GM18867 (cell line): ENCODE measurements around the gene MYL10.
"Not testable (repeated sequence)": the region's sequence is repeated elsewhere in the genome, so short reads cannot be mapped to it uniquely, and the experiment has no call there.

Experiments used
- ATAC-seq: cut with Tn5 transposase; IDR thresholded peaks from one replicate; pipeline ENCODE4 v1.9.1; 2021; ENCODE audit warnings: mild to moderate bottlenecking, moderate library complexity; ENCODE audit not compliant: unreplicated experiment

The MYL10 gene

DNA sequence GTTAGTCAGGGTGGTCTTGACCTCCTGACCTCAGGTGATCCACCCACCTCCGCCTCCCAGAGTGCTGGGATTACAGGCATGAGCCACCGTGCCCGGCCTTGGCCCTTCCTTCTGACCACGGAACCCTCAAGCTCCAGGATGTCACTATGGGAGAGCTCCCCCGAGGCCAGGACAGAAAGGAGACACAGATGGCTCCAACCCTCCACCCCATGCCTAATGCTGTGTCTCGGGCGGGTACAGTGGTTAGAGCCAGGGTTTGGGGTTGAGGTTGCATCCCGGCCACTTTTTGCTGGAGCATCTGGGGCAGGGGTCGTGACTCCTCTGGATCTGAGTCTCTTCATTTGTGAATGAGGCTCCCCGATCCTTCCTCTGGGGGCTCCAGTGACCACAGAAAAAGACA lies 8.1 kb downstream of the MYL10 start:
- no peak for ATAC-seq

DNA sequence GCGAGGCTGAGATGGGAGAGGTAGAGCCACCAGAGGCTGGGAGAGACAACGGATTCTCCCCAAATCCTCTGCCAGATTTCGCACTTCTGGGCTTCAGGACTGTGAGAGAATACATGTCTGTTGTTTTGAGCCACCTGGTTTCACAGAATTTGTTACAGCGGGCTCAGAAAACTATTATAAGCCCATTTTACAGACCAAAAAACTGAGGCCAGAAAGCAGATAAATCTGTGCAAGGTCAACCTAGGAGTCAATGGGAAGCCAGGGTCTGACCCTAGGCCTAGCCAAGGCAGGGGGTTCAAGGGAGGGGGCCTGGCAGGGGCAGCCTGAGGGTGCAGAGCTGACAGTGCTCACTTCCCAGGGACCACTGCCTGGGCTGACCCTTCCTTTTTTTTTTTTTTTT lies 8.7 kb downstream of the MYL10 start:
- no peak for ATAC-seq

DNA sequence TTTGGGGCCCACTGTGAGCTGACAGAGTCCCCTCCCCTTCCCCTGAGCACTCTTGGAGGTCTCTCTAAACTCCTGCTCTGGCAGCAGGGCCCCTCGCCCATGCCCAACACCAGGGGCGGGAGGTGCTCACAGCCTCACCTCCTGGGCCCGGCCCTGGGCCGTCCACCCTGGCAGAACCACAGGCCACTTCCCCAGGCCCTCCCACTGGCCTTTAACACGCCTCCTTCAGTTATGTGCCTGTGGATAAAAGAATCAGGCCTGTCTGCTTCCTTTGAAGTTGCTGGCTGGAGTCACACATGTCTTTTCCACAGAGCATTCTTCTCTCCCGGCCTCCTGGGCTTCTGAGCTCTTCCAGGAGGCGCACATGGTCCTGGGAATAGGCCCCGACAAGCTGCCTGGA lies 10.2 kb downstream of the MYL10 start:
- ATAC-seq, result no peak

DNA sequence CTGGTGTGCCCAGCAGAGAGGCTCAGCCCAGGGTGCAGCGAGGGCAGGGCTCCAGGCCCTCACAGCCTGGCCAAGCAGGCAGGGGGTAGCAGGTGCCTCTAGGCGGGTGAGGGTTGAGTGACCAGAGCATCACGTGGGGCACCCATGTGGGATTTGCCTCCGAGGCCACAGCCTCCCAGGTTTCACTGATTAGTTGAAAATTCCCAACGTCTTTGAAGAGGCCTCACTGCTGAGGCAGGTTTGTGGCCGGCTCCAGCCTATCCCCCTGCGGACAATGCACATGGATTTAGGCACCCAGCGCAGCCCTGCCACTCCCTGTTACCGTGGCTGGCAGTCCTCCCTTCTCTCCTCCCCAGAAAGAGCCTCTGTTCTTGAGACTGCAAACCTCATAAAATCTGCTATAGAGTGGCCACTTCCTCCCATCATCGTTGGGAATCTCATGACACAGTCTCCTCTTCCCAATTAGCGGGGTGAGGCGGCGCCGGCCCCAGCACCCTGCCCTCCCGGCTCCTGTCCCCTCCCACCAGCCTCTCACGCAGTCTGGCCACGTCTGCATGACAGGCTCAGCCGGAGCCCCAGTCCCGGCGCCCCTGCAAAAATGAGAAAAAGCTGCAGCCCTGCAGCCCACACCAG lies 10.8 kb downstream of the MYL10 start:
- ATAC-seq, result no peak

DNA sequence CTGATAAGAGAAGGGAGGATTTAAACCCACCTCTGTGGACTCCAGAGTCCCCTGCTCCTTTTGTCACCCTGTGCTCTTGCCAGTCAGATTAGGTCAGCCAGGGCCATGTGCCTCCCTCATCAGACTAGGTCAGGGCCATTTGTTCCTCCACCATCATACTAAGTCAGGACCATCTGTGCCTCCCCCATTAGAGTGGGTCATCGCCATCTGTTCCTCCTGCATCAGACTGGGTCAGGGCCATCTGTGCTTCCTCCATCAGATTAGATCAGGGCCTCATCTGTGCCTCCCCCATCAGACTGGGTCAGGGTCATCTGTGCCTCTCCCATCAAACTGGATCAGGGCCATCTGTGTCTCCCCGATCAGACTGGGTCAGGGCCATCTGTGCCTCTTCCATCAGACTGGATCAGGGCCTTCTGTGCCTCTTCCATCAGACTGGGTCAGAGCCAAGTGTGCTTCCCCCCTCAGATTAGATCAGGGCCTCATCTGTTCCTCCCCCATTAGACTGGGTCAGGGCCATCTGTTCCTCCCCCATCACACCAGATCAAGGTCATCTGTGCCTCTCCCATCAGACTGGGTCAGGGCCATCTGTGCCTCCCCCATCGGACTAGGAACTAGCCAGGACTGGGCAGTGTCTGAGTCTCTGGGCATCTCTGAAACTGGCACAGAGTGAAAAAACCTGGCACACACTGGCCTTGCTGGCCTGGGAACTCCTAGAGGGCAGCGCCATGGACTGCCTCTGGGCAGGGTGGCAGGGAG lies 11.5 kb downstream of the MYL10 start:
- ATAC-seq, result no peak

GRCh38 chr7:101615446-101615845 lies 13.7 kb downstream of the MYL10 start:
- no peak for ATAC-seq

- no peak for ATAC-seq
Measured at GRCh38 chr7:101614939-101615302, 14.2 kb downstream of the MYL10 start.

- ATAC-seq, result no peak
Measured at GRCh38 chr7:101614098-101614938, 14.8 kb downstream of the MYL10 start.

GRCh38 chr7:101612885-101613515 lies 16.1 kb downstream of the MYL10 start:
- ATAC-seq, result no peak

DNA sequence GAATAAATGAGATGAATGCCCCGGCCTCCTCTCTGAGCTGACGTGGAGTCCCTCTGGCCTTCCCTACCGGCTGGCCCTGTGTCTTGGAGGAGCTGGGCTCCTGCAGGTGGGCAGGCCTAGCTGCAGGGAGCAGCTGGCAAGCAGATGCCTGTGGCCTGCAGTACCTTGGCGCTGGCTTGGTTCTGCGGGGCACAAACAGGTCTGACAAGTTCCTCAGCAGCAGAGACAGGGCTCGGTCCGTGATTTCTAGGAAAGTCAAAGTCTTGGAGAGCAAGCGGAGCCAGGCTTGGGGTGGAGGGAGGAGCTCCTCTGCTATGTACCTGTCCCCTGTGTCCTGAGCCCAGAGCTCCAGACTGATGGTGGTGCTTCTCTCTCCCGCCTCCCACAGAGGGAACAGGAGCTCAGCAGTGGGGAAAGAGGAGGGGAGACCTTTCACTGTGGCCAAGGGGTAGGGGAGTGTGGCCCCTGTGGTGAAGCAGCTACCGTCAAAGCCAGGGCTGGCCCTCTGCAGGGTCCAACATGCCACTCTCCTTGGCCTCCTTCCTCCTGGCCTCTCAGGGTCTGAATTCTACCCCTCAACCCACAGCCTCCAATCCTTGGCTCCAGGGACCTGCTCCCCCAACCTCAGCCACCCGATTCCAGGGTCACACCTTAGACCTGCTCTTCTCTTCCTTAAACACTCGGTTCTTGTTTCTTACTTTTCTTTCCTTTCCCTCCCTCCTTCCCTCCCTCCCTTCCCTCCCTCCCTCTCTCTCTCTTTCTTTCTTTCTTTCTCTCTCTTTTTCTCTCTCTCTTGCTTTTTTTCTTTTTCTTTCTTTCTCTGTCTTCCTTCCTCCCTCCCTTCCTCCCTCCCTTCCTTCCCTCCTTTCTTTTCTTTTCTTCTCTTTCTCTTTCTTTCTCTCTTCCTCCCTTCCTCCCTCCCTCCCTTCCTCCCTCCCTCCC lies 20.1 kb downstream of the MYL10 start:
- no peak for ATAC-seq

DNA sequence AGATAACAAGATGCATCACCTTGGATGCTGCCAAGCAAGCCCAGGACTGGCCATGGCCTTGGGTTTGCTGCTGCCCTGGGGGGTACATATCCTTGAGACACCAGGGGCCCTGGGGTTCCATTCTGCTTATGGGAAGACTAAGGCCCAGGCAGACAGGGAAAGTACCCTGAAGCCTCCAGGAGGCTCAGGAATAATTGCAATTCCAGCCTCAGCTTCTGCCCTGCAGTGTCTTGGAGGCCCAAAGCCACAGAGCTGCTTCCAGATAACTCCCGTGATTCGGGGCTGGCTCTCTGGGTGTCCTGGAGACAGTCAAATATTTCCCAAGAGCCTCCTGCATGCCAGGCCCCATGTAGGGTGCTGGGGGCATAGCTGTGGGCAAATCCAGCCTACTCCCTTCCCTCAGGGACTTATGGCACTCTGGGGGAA lies 22.6 kb downstream of the MYL10 start:
- no peak for ATAC-seq

GRCh38 chr7:101605611-101606497 lies 23.2 kb downstream of the MYL10 start:
- no peak for ATAC-seq

GRCh38 chr7:101604934-101605332 lies 24.2 kb downstream of the MYL10 start:
- not testable (repeated sequence) for ATAC-seq

GRCh38 chr7:101604331-101604933 lies 24.7 kb downstream of the MYL10 start:
- ATAC-seq, result no peak

GRCh38 chr7:101602484-101603241 lies 26.4 kb downstream of the MYL10 start:
- no peak for ATAC-seq

DNA sequence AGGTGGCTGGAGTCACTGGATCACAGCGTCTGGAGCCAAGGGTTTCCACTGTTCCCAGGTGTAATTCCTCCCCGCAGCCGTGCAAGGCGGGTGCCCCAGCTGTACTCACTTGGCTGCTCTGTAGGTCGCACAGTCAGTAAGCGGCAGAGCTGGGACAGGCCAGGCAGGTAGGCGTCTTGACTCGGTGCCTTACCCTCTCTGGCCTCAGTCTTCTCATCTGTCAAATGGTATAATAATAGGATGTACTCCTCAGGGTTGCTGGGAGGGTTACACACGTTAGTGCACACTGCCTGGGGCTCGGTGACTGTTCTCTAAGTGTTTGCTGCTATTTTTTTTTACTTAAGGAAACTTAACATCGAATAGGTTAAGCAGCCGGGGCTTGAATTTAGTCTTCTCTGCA lies 27.0 kb downstream of the MYL10 start:
- ATAC-seq, result no peak

- ATAC-seq, result no peak
Measured at GRCh38 chr7:101599787-101600186, 29.3 kb downstream of the MYL10 start.
